WTC11 (cell line): Measurements from ENCODE around the gene KRT4. TPM values are rescaled to one million over a fixed set of nuclear protein-coding genes. Genes with fewer than 3 reads are reported as not detected.

Source experiments
- ATAC-seq: fragments of 200-7000 bp; cut with Tn5 transposase; 2 replicates; pipeline ENCODE4 v1.10.0; 2021; ENCODE audit warnings: mild to moderate bottlenecking, moderate library complexity
- CTCF ChIA-PET: fragments of 300-600 bp; sonication (Branson Sonifier 250); formaldehyde crosslinking; loops from one replicate; lab custom pipeline; 2021; ENCODE audit warnings: antibody characterized with exemption; lab: Charles Lee
- POLR2A ChIA-PET: fragments of 350-600 bp; sonication (Branson Sonifier 250); formaldehyde crosslinking; loops from one replicate; lab custom pipeline; 2021; ENCODE audit warnings: antibody characterized with exemption; lab: Charles Lee
- DNase-seq: peaks from one replicate; pipeline ENCODE4 v3.0.0; 2021; ENCODE audit warnings: low spot score
- H3K27ac Mint-ChIP-seq: 2 replicates; pipeline ENCODE4 v1.8.0; 2021; ENCODE audit warnings: mixed read lengths
- H3K27me3 Mint-ChIP-seq: 2 replicates; pipeline ENCODE4 v1.8.0; 2021; ENCODE audit warnings: low read depth, mild to moderate bottlenecking, moderate library complexity, mixed read lengths
- H3K36me3 Mint-ChIP-seq: 2 replicates; pipeline ENCODE4 v1.8.0; 2021; ENCODE audit warnings: mixed read lengths
- H3K4me1 Mint-ChIP-seq: 2 replicates; pipeline ENCODE4 v1.8.0; 2022; ENCODE audit warnings: mixed read lengths
- H3K4me3 Mint-ChIP-seq: 2 replicates; pipeline ENCODE4 v1.8.0; 2021; ENCODE audit warnings: mild to moderate bottlenecking, moderate library complexity, mixed read lengths
- H3K9me3 Mint-ChIP-seq: 2 replicates; pipeline ENCODE4 v1.8.0; 2021; ENCODE audit warnings: mixed read lengths
- CREB1 ChIP-seq: sonication (generic); formaldehyde crosslinking; IDR thresholded peaks from 2 replicates; pipeline ENCODE4 v1.8.0; 2023; ENCODE audit warnings: mild to moderate bottlenecking, missing genetic modification reagents
- GRHL2 ChIP-seq: fragments of 250-450 bp; sonication (Bioruptor Pico); IDR thresholded peaks from 2 replicates; pipeline ENCODE4 v1.8.0; 2022; ENCODE audit warnings: mild to moderate bottlenecking, moderate library complexity; ENCODE audit not compliant: insufficient replicate concordance, severe bottlenecking
- JAZF1 ChIP-seq: fragments of 250-450 bp; sonication (Bioruptor Pico); IDR thresholded peaks from 2 replicates; pipeline ENCODE4 v1.9.0; 2021; ENCODE audit warnings: moderate library complexity, mild to moderate bottlenecking, inconsistent platforms
- JUN ChIP-seq: sonication (generic); formaldehyde crosslinking; IDR thresholded peaks from 2 replicates; pipeline ENCODE4 v1.8.0; 2023; ENCODE audit warnings: mild to moderate bottlenecking, missing genetic modification reagents
- KAT7 ChIP-seq: sonication (generic); formaldehyde crosslinking; IDR thresholded peaks from 2 replicates; pipeline ENCODE4 v1.8.1; 2023; ENCODE audit warnings: missing genetic modification reagents, mild to moderate bottlenecking, borderline replicate concordance
- NFATC4 ChIP-seq: fragments of 250-450 bp; sonication (Bioruptor Pico); IDR thresholded peaks from 2 replicates; pipeline ENCODE4 v1.9.0; 2021; ENCODE audit warnings: mild to moderate bottlenecking
- OVOL2 ChIP-seq: fragments of 250-450 bp; sonication (Bioruptor Pico); IDR thresholded peaks from 2 replicates; pipeline ENCODE4 v1.9.0; 2021; ENCODE audit warnings: mild to moderate bottlenecking, borderline replicate concordance
- SMAD4 ChIP-seq: sonication (generic); formaldehyde crosslinking; IDR thresholded peaks from 2 replicates; pipeline ENCODE4 v1.8.0; 2022; ENCODE audit warnings: mild to moderate bottlenecking, missing genetic modification reagents
- TEAD1 ChIP-seq: sonication (generic); formaldehyde crosslinking; IDR thresholded peaks from 2 replicates; pipeline ENCODE4 v1.8.0; 2022; ENCODE audit warnings: mild to moderate bottlenecking, missing genetic modification reagents
- TP53 ChIP-seq: sonication (generic); formaldehyde crosslinking; IDR thresholded peaks from 2 replicates; pipeline ENCODE4 v1.8.1; 2023; ENCODE audit warnings: mild to moderate bottlenecking, missing genetic modification reagents
- ZNF219 ChIP-seq: sonication (generic); formaldehyde crosslinking; IDR thresholded peaks from 2 replicates; pipeline ENCODE4 v1.8.0; 2023; ENCODE audit warnings: missing genetic modification reagents, mild to moderate bottlenecking, borderline replicate concordance
- ZNF232 ChIP-seq: sonication (generic); formaldehyde crosslinking; IDR thresholded peaks from 2 replicates; pipeline ENCODE4 v1.8.0; 2022; ENCODE audit warnings: mild to moderate bottlenecking, missing genetic modification reagents
- ZNF263 ChIP-seq: sonication (generic); formaldehyde crosslinking; IDR thresholded peaks from 2 replicates; pipeline ENCODE4 v1.8.1; 2022; ENCODE audit warnings: low read depth, mild to moderate bottlenecking, moderate library complexity, missing genetic modification reagents
- ZNF317 ChIP-seq: sonication (generic); formaldehyde crosslinking; IDR thresholded peaks from 2 replicates; pipeline ENCODE4 v1.8.1; 2023; ENCODE audit warnings: low read depth, mild to moderate bottlenecking, moderate library complexity, missing genetic modification reagents, borderline replicate concordance
- ZNF396 ChIP-seq: fragments of 250-450 bp; sonication (Bioruptor Pico); IDR thresholded peaks from 2 replicates; pipeline ENCODE4 v1.8.0; 2021; ENCODE audit warnings: mild to moderate bottlenecking, moderate library complexity, borderline replicate concordance
- total RNA-seq: library from RNA; stranded (reverse); gene quantifications from 3 replicates; pipeline ENCODE4 v1.2.3, GENCODE V29; 2021
- TF ChIP-seq, protein P1 (sequence below): fragments of 200-600 bp; IDR thresholded peaks from 2 replicates; pipeline ENCODE4 v1.8.0; 2022; ENCODE audit warnings: antibody characterized with exemption
- TF ChIP-seq, protein P2 (sequence below): sonication (generic); formaldehyde crosslinking; IDR thresholded peaks from 2 replicates; pipeline ENCODE4 v1.8.0; 2022; ENCODE audit warnings: mild to moderate bottlenecking, missing genetic modification reagents
- TF ChIP-seq, protein P3 (sequence below): fragments of 250-450 bp; sonication (Bioruptor Pico); conservative IDR thresholded peaks from 2 replicates; pipeline ENCODE4 v1.9.0; 2021; ENCODE audit warnings: mild to moderate bottlenecking
- TF ChIP-seq, protein P4 (sequence below): fragments of 250-450 bp; sonication (Bioruptor Pico); IDR thresholded peaks from 2 replicates; pipeline ENCODE4 v1.8.0; 2021; ENCODE audit warnings: mild to moderate bottlenecking
- TF ChIP-seq, protein P5 (sequence below): sonication (generic); formaldehyde crosslinking; IDR thresholded peaks from 2 replicates; pipeline ENCODE4 v1.8.0; 2022; ENCODE audit warnings: mild to moderate bottlenecking, missing genetic modification reagents
- TF ChIP-seq, protein P6 (sequence below): sonication (generic); formaldehyde crosslinking; IDR thresholded peaks from 2 replicates; pipeline ENCODE4 v1.8.1; 2023; ENCODE audit warnings: mild to moderate bottlenecking, missing genetic modification reagents

The KRT4 gene
- total RNA-seq, 1 experiment from 2014 or later: not detected

DNA sequence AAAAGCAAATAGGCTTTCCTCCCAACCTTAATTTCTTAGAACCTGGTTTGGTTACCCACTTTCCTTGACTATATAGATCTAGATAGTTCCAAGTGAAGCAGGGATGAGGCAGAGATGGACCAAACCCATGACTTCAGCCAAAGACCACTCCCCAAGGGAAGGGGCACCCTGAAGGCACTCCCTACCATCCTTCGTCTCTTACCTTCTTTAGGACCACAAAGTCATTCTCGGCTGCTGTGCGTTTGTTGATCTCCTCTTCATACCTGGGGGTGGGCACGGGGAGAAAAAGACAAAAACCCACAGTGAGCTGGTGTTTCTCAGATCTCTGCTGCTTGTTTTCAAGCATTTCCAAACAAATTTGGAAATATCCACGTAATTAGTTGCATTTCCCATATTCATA is 3.4 kb downstream of the KRT4 start:
- CTCF ChIA-PET: interaction anchor here (1.0 to 1.1 kb wide), 2 partner anchors 55 to 60 kb away, joined by 3 to 4 read pairs; no protein-coding TSS in a partner anchor
- peaks cover 5% of the 10 kb centered on the region for H3K4me1 Mint-ChIP-seq
- H3K27ac Mint-ChIP-seq: no peak overlapping the region

DNA sequence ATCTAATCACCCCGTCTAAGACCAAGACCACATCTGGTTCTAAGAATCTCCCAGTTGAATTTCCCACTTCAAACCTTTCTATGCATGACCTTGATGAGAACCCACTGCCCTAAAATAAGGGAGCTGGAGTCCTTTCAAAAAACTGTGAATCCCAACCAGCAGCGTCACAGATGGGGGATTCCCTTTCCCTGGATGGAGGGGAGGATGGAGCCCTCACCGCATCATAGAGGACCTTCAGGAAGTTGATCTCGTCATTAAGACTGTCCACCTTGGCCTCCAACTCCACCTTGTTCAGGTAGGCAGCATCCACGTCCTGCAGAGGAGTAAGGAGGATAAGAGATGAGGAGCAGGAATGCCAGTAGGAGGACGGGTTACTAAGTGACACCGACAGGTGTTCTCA is 4.8 kb downstream of the KRT4 start:
- H3K4me1 Mint-ChIP-seq: peaks cover 19% of the 10 kb centered on the region
- ChIA-PET CTCF (no interaction called here), POLR2A (no interaction called here)
- peaks cover 2% of the 10 kb centered on the region; the same call in 1 of the 2 replicates for H3K27me3 Mint-ChIP-seq
- H3K9me3 Mint-ChIP-seq: no peaks in the 10 kb centered on the region
- no peaks in the 10 kb centered on the region for H3K36me3 Mint-ChIP-seq
- no peak overlapping the region for H3K27ac Mint-ChIP-seq
- H3K4me3 Mint-ChIP-seq: no peak overlapping the region
- ATAC-seq: no peak
- DNase-seq: no peak
- TF ChIP-seq JAZF1 (CRISPR knock-in tag) (no peak), OVOL2 (CRISPR knock-in tag) (no peak), ZNF263 (CRISPR knock-in tag) (no peak), GRHL2 (CRISPR knock-in tag) (no peak), TP53 (no peak), NFATC4 (no peak)
- TF ChIP-seq, protein P1, sequence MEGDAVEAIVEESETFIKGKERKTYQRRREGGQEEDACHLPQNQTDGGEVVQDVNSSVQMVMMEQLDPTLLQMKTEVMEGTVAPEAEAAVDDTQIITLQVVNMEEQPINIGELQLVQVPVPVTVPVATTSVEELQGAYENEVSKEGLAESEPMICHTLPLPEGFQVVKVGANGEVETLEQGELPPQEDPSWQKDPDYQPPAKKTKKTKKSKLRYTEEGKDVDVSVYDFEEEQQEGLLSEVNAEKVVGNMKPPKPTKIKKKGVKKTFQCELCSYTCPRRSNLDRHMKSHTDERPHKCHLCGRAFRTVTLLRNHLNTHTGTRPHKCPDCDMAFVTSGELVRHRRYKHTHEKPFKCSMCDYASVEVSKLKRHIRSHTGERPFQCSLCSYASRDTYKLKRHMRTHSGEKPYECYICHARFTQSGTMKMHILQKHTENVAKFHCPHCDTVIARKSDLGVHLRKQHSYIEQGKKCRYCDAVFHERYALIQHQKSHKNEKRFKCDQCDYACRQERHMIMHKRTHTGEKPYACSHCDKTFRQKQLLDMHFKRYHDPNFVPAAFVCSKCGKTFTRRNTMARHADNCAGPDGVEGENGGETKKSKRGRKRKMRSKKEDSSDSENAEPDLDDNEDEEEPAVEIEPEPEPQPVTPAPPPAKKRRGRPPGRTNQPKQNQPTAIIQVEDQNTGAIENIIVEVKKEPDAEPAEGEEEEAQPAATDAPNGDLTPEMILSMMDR: no peak
- TF ChIP-seq, protein P2, sequence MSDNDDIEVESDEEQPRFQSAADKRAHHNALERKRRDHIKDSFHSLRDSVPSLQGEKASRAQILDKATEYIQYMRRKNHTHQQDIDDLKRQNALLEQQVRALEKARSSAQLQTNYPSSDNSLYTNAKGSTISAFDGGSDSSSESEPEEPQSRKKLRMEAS: no peak
- TF ChIP-seq, protein P3, sequence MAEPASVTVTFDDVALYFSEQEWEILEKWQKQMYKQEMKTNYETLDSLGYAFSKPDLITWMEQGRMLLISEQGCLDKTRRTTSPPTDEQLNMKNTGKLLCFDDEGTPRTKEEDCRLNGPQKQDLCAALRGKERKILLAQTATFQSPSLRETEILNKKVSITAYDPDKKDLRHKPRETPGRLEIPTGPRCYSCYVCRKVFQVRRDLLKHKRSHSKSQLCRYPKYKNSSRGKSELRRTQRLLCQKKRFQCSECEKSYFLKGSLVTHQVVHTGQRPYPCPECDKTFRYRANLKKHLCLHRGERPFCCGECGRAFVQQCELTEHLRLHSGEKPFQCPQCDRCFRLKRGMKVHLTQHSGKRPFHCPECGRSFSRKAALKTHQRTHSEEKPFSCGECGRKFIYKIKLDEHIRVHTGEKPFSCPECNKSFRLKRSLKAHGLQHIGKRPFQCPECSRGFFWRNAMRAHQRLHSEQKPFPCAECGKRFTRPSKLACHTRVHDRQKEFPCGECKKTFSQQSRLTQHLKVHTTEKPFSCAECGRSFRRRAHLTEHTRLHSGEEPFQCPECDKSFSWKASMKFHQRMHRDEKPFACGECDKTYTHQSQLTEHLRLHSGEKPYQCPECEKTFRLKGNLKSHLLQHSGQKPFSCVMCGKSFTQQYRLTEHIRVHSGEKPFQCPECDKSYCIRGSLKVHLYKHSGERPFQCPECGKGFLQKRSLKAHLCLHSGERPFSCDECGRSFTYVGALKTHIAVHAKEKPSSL (CRISPR knock-in tag): no peak

More for the DNA sequence above, 3.4 kb downstream of the KRT4 start:
- ATAC-seq (no peak), DNase-seq (no peak)
- Mint-ChIP-seq H3K4me3 (no peak overlapping the region), H3K9me3 (no peaks in the 10 kb centered on the region), H3K27me3 (peaks cover 2% of the 10 kb centered on the region; the same call in 1 of the 2 replicates), H3K36me3 (no peaks in the 10 kb centered on the region)
- POLR2A ChIA-PET: no interaction called here
- TF ChIP-seq ZNF396 (CRISPR knock-in tag): no peak
- no peak for TF ChIP-seq KAT7 (CRISPR knock-in tag)
- TF ChIP-seq ZNF317 (CRISPR knock-in tag): no peak
- no peak for TF ChIP-seq CREB1 (CRISPR knock-in tag)
- TF ChIP-seq JUN (CRISPR knock-in tag): no peak
- no peak for TF ChIP-seq ZNF219 (CRISPR knock-in tag)
- TF ChIP-seq, protein P4, sequence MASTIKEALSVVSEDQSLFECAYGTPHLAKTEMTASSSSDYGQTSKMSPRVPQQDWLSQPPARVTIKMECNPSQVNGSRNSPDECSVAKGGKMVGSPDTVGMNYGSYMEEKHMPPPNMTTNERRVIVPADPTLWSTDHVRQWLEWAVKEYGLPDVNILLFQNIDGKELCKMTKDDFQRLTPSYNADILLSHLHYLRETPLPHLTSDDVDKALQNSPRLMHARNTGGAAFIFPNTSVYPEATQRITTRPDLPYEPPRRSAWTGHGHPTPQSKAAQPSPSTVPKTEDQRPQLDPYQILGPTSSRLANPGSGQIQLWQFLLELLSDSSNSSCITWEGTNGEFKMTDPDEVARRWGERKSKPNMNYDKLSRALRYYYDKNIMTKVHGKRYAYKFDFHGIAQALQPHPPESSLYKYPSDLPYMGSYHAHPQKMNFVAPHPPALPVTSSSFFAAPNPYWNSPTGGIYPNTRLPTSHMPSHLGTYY: no peak
- TF ChIP-seq SMAD4 (CRISPR knock-in tag): no peak
- TF ChIP-seq, protein P1: no peak
- TF ChIP-seq, protein P2: no peak
- TF ChIP-seq ZNF232 (CRISPR knock-in tag): no peak
- TF ChIP-seq, protein P5, sequence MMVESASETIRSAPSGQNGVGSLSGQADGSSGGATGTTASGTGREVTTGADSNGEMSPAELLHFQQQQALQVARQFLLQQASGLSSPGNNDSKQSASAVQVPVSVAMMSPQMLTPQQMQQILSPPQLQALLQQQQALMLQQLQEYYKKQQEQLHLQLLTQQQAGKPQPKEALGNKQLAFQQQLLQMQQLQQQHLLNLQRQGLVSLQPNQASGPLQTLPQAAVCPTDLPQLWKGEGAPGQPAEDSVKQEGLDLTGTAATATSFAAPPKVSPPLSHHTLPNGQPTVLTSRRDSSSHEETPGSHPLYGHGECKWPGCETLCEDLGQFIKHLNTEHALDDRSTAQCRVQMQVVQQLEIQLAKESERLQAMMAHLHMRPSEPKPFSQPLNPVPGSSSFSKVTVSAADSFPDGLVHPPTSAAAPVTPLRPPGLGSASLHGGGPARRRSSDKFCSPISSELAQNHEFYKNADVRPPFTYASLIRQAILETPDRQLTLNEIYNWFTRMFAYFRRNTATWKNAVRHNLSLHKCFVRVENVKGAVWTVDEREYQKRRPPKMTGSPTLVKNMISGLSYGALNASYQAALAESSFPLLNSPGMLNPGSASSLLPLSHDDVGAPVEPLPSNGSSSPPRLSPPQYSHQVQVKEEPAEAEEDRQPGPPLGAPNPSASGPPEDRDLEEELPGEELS (CRISPR knock-in tag): no peak
- TF ChIP-seq, protein P6, sequence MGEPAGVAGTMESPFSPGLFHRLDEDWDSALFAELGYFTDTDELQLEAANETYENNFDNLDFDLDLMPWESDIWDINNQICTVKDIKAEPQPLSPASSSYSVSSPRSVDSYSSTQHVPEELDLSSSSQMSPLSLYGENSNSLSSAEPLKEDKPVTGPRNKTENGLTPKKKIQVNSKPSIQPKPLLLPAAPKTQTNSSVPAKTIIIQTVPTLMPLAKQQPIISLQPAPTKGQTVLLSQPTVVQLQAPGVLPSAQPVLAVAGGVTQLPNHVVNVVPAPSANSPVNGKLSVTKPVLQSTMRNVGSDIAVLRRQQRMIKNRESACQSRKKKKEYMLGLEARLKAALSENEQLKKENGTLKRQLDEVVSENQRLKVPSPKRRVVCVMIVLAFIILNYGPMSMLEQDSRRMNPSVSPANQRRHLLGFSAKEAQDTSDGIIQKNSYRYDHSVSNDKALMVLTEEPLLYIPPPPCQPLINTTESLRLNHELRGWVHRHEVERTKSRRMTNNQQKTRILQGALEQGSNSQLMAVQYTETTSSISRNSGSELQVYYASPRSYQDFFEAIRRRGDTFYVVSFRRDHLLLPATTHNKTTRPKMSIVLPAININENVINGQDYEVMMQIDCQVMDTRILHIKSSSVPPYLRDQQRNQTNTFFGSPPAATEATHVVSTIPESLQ: no peak
- no peak for TF ChIP-seq TEAD1
